CD4-positive, alpha-beta T cell treated with Interleukin-17A for 4 hours (primary cell): ENCODE results near the gene TRAPPC5.

Experiments
- DNase-seq: peaks from one replicate; pipeline ENCODE4 v3.0.0-alpha.2; 2020; ENCODE audit warnings: mixed read lengths

Gene TRAPPC5

DNA sequence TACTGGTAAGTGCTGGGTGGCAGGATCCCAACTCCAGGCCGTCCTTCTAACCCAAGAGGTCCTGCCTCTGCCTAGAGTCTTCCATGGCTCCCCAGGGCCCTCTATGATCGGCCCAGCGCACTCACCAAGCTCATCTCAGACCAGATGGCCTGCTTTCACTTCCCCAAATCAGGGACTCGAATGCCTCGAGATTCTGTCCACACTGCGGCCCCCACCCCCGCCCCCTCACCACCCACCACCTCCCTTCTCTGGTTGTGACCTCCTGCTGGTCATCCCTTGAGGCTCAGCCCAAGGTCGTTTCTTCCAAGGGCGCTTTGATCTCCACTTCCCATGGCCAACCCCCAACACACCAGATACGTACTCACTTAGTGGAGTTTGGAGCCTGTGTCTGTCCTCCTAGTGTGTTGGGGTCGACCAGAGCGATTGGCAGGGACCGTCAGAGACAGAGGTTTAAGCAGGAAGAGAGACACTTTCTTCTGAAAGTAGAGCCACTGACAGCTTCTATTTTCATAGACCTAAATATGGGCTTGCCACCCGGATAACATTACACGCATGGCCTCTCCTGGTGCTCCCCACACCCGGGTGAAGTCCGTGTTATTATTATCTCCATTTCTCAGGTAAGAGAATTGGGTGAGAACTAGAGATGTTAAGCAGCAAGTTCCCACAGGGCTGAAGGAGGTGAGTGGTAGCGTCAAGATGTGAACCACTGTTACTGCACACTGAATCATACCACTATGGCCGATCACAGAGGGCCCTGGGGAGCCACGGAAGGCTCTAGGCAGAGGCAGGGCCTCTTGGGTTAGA is 21.2 kb downstream of the TRAPPC5 start, which contains the start of gene FCER2:
FCER2 (minus strand) TSS at position 478 of the 804 bp plus-strand sequence. CDS start 2,371 bp downstream, outside the sequence.
- DNase-seq, result no peak

DNA sequence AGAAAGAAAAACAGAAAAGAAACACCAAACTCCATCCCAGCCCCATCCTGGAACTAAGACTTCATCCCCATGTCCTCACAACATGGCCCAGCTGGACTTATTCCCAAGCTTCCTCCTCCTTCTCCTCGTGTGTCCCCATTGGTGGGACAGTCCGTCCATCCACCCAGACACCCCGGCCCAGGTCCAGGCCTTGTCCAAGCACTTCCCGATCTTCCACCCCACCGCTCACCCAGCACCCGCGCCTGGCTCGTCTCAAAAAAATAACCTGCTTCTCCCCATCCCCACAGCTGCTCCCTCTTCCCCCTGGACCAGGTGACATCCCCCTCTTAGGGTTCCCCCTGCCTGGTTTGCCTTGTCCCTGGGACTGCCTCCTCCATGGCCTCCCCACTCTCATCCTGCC is 22.7 kb downstream of the TRAPPC5 start:
- DNase-seq, result no peak

DNA sequence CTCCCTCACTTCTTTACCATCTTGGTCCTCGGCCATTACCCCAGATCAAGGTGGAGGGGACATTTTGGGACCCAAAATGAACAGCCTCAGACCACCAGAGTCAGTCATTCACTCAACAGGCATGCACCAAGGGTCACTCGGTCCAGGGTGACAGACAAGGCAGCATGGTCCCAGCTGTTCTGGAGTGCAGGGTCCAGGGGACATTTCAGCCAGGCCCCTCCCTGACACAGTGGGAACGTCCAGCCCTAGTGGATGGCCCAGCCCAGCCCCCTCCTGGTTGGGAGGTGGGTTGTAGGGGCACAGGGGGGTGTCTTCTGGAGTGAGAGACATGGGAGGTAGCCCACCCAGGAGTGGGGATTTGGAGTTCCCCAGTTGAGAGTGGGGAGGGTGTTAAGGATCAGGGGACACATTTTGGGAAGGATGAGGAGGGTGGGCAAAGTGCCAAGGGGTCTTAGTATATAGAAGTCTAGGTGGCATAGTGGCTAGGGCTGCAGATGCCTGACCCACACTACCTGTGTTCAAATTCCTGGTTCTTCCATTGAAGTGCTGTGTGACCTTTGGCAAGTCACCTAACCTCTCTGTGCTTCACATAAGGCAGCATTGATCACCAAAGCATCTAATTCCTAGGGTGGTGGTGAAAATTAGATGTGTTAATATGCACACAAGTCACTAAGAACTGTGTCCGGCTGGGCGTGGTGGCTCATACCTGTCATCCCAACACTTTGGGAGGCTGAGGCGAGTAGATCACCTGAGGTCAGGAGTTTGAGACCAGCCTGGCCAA is 23.8 kb downstream of the TRAPPC5 start:
- no peak for DNase-seq

DNA sequence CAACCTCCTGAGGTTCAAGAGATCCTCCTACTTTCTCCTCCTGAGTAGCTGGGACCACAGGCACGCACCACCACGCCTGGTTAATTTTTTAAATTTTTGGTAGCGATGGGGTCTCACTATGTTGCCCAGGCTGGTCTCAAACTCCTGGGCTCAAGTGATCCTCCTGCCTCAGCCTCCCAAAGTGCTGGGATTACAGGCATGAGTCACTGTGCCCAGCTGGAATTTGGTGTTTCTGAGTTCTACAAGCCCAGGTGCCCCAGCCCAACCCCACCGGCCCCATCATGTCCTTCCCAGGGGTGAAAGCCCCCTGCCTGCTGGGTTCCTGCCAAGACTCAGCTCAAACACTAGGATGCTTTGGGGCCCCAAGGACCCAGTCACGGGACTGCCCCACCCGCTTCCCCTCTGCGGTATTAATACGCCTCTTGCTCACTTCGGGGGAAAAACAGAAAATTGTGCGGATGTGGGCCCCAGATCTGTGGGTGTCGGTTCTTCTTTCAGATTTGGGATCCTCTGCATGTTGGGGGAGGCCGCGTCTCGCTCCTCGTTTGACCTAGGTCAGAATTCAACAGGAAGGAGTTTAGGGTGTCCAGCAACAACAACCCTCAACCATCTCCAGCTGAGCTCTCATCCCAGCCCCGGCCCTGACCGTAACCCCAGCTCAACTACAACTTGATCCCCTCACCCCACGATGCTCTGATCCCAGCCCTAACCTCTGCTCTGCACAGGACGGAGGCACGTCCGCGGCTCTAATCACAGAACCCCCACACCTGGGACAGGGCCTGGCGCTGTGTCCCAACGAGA is 25.0 kb downstream of the TRAPPC5 start:
- DNase-seq, result peak; percentile 82

DNA sequence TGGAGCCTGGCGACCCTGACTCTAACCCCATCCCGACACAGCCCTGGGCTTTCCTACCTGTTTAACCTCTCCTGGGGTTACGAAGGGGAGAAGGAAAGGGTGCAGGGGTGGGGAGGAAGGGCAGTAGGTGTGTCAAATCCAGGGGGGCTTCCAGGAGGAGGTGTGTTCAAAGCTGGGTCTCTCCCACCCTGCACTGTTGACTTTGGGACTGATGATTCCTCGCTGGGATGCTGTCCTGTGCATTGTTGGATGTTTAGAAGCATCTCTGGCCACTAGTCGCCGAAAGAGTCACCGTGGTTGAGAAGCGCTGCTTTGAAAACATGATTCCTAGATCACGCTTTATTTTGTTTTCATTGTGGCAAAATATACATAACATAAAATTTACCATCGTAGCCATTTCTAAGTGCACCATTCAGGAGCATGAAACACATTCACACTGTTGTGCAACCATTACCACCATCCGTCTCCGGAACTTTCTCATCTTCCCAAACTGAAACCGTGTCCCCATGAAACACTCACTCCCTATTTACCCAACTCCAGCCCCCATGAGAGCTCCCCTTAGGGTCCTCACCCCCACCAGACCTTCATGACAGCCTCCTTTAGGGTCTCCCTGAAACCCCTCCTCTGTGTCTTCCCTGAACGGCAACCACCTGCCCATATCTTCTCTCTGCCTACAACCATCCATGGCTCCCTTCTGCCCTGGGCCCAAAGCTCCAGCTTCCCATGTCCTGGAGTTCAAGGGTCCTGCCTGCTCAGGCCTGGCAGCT is 25.7 kb downstream of the TRAPPC5 start:
- no peak for DNase-seq

DNA sequence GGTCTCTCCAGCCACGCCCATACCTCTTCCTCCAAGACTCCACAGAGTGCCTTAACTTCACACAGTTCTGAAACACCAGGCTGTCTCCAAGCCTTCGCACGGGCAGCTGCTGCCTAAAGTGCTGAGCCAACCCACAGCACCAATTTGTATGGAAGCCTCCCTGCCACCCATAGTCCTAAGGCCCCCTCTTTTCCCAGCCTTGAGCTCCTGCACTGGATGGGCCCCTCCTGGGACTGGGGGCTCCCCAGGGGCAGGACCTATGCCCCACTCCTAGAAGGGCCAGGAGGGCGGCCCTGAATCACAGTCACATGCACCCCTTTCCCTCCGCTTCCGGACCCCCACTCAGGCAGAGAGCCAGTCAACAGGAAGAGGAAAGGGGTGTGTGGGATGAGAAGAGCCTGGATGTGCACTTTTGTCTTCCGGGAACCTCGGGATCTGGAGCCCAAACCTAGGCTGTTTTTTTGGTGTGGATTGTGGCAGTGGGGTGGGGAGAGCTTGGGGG is 26.4 kb downstream of the TRAPPC5 start:
- DNase-seq, result no peak

DNA sequence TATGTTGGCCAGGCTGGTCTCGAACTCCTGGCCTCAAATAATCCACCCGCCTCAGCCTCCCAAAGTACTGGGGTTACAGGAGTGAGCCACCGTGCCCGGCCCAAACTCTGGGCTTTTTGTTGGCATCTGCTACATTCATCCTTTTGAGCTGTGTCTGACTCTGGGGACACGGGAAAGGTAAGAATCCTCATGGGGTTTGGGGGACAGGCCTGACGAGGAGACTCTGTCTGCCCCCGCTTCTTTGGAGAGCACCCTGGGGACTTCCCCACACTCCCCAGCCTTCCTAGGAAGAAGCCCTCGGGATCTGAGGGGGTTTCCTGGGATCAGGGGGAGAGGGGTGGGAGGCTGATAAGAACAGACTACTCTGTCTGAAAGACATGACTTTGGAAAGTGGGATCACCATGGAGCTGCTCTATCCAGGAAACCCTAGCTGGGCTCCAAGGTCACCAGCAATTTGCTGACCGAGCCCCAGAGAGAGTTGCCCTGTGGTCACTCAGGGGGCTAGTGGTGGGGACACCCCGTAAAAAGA is 29.4 kb downstream of the TRAPPC5 start:
- no peak for DNase-seq

DNA sequence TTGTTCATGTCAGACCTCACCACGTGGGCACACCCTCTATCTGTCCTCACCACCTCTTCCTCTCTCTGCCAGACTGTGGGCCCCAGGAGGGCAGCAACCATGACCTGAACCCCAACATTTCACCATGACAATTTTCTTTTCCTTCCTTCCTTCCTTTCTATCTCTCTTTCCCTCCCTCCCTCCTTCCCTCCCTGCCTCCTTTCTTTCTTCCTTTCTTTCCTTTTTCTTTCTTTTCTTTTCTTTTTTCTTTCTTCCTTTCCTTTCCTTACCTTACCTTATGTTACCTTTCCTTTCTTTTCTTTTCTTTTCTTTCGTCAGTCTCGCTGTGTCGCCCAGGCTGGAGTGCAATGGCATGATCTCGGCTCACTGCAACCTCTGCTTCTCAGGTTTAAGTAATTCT is 30.0 kb downstream of the TRAPPC5 start:
- no peak for DNase-seq

DNA sequence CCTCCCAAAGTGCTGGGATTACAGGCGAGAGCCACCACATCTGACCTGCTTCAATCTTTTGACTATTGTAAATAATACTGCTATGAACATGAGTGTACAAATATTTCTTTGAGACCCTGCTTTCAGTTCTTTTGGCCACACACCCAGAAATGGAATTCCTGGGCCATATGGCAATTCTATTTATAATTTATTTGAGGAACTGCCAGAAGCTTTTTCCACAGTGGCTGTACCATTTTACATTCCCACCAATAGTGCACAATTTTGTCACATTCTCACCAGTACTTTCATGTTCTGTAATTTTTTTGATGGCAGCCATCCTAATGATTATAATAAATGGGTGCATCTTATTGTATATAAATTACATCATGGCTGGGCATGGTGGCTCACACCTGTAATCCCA is 35.0 kb downstream of the TRAPPC5 start:
- no peak for DNase-seq

DNA sequence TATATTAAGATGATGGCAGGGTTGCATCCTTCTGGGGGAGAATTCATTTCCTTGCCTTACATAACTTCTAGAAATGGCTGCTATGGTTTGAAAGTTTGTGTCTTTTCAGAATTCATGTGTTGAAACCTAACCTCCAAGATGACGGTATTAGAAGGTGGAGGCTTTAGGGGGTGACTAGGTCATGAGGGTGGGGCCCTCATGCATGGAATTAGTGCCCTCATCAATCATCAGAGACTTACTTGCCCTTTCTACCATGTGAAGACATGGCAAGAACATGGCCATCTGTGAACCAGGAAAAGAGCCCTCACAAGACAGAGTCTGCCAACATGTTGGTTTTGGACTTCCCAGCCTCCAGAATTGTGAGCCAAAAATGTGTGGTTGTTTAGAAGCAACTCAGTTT is 36.1 kb downstream of the TRAPPC5 start:
- no peak for DNase-seq

DNA sequence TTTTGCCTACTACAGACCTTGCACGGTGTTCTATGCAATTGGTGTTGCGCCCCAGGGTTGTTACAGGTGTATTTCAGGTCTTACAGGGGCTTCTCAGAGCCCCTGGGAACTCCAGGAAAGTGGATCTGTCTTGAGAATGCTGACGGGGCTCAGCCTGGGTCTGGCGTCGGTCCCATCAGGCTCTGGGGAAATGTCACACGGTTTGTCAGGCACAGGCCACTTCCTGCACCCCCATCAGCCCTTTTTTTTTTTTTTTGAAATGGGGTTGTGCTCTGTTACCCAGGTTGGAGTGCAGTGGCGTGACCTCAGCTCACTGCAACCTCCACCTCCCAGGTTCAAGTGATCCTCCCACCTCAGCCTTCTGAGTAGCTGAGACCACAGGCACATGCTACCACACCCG is 38.0 kb downstream of the TRAPPC5 start:
- peak; percentile 40 for DNase-seq

DNA sequence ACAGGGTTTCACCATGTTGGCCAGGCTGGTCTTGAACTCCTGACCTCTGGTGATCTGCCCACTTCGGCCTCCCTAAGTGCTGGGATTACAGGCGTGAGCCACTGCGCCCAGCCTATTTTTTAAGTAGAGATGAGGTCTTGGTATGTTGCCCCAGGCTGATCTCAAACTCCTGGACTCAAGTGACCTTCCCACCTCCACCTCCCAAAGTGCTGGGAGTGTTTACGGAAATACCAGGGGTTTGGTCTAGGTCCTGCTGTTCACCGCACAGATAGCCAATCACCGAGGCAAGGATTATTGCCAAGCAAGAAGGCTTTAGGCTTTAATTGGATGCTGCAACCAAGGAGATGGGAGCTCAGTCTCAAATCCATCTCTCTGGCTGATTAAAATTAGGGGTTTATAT is 39.7 kb downstream of the TRAPPC5 start:
- no peak for DNase-seq

DNA sequence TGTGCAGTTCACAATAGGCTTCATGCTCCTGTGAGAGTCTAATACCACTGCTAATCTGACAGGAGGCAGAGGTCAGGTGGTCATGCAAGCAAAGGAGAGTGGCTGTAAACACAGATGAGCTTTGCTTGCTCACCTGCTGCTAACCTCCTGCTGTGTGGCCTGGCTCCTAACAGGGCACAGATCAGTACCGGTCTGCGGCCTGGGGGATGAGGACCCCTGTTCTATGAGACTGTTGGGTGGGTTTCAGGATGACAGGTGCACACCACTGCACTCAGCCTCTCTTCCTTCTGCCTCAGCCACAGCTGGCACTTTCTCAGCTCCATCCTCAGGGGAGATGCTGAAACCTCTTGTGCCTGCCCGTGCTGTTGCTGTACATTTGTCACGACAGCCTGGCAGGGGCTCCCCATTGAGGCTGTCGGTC is 41.6 kb downstream of the TRAPPC5 start:
- DNase-seq, result no peak

DNA sequence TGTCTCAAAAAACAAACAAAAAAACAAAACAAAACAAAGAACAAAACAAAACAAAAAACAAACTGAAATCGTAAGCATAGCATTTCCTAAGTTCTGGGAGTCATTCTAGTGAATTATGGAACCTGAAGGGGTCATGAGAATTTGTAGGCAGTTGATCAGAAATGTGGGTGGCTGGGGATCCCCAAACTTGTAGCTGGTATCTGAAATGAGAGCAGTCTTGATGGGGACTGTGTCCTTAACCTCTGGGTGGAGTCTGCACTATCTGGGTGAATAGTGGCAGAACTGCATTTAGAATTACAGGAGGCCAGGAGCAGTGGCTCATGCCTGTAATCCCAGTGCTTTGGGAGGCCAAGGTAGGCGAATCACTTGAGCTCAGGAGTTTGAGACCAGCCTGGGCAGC is 45.2 kb downstream of the TRAPPC5 start:
- DNase-seq, result no peak

DNA sequence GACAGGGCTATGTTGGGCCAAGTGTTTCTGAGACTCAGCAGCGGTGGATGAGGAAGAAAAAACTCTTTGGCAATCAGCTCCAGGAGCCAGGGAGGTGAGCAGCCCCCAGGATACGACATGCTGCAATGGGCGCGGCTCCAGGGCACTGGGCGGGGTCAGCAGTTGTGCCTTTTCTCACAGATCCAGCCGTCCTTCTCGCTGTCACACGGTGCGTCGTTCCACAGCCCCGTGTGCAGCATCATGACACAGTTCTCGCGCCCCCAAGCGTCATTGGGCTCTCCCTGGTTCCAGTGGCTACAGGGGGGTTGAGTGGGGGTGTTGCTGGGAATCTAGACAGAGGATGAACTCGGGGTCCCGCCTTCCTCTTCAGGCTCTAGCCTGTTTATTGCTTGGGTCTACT is 48.6 kb downstream of the TRAPPC5 start:
- peak; percentile 29 for DNase-seq

DNA sequence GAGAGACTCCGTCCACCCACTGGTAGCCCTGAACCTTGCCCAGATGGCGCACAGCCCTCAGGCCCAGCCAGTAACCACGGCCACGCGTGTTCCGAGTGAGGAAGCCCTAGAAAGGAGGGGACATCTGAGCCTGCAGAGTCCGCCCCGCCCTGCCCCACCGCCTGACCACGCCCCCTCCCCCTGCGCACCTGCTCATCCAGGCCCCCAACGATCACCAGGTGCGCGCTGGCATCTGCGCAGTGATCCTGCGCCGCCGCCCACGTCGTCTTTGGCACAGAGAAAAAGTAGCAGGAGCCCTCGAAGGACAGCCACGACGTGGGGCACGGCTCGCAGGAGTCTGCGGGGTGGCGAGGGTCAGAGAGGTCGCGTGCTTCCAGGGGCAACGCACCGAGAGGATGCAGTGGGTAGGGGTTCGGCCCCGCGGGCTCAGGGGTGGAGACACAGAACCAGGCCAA is 49.2 kb downstream of the TRAPPC5 start:
- DNase-seq, result peak; percentile 33

DNA sequence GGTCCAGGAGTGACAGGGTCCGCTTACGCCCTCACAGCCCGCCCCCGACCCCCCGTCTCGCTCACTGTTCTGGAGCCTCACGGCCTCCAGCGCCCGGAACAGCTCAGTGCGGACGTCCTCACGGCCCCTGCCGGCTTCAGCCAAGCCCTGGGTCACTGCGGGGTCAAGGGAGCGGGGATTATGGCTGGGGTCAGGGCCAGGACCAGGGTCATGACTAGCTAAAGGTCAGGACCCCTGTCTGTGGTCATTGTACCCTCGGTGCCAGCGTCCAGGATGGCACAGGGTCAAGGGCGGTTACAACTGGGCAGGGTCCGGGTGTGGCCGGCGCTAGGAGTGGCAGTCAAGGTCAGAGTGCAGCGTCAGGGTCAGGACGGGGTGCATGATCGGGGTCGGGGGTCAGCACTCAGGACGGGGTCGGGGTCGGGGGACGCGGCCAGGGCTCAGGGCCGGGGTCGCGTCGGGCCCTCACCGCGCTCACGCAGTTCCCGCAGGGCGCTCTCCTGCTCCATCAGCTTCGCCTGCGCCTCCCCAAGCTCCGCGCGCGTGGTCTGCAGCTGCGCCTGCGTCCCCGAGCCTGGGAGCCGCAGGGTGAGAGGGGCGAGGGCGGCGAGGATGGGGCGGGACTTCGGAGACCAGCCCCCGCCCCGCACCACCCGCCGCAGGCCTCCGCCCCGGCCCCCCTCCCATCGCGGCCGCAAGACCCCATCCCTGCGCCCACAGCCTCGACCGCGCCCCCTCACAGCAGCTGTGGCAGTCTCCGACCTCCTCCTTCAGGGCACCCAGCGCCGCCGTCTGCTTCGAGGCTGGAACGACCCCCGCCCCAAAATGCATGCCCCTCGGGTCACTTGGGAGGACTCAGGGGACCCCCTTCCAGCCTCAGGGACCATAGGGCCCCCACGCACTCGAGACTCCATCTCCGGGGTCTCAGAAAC is 49.9 kb downstream of the TRAPPC5 start:
- DNase-seq, result no peak

DNA sequence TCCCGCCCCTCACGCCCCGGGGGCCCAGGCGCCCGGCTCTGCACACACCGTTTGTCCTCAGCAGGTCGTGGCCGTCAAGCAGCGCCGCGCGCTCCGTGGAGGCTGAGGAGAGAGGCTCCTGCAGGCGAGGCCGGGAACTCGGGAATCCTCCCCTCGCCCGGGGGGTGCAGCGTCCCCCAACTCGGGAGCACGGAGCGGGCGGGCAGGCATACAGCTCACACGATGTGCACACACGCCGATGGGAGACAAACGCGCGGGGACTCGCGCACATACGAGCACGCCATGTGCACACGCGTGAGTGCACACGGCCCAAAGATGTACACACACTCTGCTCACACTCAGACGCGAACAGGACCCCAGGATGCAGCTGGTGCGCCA is 50.6 kb downstream of the TRAPPC5 start:
- DNase-seq, result no peak

DNA sequence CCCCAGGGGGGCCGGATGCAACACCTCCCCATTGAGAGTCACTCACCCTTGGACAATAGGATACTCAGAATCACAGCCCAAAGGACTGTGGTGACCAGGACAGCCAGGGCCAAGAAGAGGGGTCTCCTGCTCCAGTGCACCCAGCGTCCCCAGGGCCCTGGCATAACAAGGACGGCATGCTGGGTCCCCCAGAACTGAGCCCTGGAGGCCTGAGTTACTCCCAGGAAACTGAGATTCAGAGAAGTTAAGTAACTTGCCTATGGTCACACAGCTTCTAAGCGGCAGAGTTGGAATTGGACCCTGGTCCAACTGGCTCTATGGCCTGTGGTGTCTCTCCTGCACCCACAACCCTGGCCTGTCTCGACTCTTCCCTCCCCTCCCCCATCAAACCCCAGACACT is 51.0 kb downstream of the TRAPPC5 start:
- no peak for DNase-seq

DNA sequence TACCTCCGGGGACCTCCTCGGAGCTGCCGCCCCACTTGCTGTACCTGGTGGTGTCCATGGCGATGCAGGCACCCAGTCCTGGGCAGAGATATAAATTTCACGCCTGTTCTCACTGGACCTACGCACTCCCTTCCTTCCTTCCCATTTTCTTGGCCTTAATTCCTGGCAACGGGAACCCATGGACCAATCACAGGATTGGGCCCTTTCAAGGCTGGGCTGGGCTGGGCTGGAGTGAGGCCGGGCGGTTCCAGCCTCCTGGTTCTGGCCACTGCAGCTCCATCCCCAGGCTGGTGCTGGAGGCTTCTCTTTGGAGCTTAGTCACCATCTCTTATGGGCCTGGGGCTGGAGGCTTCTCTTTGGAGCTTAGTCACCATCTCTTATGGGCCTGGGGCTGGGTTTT is 51.4 kb downstream of the TRAPPC5 start, which contains the start of gene CLEC4G:
CLEC4G (minus strand) TSS at position 66 of the 400 bp plus-strand sequence; CDS start at position 58, 8 bp downstream.
- no peak for DNase-seq

DNA sequence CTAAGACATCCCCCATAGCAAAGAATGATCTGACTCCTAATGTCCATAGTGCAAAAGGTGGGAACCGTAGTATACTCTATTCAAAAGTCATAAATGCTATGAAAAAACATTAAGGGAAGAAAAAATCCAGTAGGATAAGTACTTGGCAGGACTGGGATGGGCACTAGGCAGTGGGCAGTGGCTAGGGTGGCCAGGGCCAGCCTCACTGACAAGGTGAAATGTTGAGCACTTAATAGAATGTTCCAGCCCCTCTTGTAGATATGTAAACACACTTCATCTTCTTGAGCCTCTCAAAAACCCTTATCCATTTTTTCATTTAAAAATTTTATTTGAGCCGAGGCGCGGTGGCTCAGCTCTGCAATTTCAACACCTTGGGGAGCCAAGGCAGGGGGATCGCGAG is 52.7 kb downstream of the TRAPPC5 start:
- no peak for DNase-seq
